GM18861 (cell line): ENCODE results near the gene MPPE1.

Source experiments
- ATAC-seq: cut with Tn5 transposase; IDR thresholded peaks from one replicate; pipeline ENCODE4 v1.9.1; 2021; ENCODE audit not compliant: unreplicated experiment

MPPE1 gene

DNA sequence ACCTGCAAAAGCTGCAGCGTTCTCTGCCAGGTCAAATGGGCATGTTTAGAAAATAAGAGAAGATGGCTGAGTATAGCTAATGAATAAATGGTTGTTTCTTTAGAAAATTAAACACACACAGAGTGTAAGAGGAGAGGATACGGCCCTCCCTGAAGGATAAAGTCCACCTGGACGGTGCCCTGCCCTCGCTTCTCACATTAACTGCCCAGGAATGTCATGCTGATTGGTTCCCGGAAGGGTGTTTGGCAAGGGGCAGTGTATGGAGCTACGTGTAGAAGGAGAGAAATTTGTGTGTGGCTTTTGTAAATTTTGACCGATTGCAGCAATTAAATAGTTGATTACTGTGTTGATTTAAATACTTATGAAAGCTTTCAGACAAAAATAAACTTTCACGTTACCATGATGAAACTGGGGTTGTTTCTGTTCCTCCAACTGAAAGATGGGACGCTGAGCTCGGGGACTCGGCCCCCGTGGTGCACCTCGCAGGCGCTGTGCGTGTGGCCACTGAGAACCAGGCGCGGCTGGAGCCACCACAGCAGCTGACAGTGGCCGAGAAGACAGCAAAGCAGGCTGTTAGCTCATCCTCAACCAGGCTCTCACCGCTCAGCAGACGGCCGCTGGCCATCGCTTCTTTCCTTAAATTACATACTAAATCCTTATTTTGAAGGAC, 22.7 kb downstream of the MPPE1 start:
- no peak for ATAC-seq

DNA sequence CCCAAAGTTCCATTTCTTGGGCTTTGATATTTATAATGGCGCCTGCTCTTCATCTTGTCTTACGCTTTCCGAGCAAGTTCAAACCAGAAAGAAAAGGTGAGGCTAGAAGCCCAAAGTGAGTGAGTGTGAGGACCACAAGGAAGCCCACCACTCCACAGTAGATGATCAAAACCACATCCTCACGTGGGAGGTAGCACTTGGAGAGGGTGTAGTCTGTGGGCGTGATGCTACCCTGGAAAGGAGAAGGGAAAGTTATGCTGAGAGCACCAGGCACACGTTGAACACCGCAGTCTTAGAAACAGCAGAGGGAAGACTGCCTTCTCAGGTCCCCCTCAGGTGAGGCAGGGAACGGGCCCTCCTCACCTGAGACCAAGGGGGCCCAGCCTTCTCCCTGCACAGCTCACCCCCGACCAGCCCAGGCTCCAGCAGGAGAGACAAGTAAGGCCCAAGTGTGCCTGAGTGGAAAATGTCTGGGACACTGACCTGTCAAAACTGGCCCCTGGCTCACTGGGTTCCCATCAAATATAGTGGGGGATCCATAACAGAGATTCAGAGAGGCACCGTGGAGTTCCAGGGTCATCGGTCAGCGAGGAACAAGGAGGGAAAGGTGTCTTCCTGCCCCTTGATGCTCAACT, 23.6 kb downstream of the MPPE1 start:
- ATAC-seq = no peak

DNA sequence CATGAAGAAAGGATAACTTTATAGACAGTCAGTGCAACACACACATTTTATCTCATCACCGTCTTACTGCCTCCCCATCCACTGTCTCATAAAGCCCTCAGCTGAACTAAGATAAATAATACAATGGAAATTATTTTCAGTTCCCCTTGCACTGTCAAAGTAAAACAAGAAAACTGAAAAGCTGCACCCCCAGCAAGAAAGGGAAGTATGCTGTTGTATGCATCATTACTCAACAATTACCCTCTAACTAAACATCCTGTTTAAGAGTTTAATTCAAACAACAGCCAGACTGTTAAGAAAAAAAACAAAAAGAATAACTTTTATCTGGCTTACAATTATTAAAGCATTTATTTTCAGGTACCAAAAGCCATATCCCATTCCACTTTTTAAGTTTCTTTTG, 25.0 kb downstream of the MPPE1 start:
- peak; percentile 91 for ATAC-seq

DNA sequence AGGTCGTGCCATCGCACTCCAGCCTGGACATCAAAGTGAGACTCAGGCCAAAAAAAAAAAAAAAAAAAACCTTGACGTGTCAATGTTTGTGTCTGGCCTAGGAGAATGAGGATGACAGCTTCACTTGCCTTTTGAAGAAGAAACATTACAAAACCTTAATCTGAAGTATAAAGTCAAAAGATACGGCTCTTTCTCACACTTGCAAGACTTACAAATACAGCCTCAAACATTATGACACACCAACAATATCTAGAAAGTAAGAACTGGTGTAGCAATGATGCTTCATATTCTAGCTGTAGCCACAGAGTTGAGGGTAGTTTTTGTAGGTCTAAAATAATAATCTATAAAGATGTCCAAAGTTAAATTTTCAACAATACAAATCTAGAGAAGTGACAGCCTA, 25.5 kb downstream of the MPPE1 start:
- ATAC-seq = no peak

DNA sequence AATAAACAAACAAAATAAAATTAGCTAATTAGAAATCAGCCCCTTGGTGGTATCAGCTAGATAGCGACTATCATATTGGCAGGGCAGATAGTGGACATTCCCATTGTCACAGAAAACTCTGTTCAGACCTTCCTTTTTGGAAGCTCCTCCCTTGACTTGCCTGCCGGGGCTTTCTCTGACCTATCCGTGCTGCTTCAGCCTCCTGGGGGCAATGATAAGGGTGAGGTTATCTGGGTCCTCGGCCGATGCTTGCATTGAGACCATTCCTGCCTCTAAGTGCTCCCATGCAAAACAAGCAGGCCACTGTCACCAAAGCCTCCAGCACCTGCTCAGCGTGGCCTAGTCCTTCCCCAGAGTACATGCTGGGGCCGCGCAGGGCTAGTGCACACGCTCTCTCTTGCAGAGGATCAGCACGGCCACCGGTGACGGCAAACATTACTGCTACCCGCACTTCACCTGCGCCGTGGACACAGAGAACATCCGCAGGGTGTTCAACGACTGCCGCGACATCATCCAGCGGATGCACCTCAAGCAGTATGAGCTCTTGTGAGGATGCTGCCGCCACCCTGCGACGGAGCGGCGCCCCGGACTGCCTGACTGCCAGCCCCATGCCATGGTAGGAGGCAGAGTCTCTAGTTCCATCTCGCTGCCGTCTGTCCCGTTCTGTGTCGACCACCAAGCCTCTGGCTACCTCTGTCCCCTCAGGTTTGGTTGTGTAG, 27.4 kb downstream of the MPPE1 start:
- ATAC-seq = no peak

DNA sequence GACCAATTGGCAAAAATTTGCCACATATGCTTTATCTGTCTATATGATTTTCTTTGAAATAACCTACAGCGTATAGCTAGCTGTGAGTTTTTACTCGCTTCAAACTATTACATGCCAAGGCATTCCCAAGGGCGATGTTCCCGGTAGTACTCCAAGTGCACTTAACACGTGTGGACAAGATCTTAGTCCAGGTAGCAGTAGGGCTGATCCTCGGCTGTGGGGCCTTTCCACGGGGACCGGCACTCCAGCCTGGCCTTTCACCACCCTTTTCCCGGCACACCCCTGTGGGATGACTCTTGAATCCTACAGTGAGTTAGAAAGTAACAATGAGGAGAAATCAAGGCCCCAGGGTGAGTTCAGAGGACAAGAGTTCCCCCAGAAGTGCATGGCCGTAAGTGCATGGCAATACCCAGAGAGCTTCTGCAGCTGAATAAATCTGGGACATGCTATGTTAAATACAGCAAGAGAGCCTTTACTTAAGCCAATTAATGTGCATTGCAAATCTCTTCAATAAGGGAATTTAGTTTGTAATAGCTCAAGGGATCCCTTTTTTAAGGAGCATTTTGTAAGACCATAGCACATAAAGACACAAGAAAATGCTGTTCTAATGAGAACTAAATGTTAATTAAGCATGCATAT, 30.5 kb downstream of the MPPE1 start:
- ATAC-seq = no peak

DNA sequence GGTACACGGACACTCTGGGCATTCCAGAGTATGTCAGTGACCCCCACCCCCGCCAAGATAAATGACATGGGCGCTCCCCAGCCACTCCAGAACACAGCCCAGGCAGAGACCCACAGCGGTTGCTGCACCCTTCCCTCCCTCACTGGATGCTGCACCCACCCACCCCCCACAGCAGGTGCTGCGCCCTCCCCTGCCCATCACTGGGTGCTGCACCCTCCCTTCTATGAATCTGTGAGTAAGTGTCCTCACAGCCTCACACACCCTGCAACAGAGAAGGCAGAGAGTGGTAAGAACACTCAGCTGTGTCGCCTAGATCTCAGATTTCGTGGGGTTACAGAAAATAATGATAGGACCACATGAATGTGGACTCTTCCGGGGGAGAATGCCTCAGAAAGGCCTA, 33.4 kb downstream of the MPPE1 start:
- ATAC-seq = no peak

DNA sequence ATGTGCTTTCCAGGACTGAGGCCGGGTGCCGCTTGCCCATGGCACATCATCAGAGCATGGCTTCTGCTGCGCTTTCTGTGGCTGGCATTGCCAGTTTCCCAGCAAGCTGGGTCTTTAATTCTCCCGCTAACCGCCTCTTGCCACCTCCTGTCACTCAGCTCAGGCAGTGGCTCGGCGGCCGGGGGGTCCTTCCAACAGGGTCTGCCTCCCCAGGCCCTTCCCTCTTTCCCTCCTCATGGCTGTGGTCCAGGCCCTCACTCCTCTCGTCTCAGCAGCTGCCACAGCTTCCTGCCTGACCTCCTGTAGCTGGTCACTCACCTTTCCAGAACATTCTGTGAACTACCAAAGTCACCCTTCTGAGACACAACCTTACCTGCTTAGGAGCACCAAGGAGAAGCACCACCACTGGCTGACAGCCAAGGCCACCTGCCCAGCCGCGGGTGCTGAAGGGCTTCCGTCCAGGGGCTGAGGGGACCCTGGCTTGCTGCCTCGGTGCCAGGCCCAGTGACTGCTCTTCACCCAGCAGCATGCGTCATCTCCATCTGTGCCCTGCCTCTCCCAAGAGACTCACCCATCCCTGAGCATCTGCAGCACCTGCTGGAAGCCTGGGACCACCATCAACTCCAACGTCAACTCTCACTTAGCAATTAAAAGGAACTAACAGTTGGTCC, 34.3 kb downstream of the MPPE1 start:
- no peak for ATAC-seq

DNA sequence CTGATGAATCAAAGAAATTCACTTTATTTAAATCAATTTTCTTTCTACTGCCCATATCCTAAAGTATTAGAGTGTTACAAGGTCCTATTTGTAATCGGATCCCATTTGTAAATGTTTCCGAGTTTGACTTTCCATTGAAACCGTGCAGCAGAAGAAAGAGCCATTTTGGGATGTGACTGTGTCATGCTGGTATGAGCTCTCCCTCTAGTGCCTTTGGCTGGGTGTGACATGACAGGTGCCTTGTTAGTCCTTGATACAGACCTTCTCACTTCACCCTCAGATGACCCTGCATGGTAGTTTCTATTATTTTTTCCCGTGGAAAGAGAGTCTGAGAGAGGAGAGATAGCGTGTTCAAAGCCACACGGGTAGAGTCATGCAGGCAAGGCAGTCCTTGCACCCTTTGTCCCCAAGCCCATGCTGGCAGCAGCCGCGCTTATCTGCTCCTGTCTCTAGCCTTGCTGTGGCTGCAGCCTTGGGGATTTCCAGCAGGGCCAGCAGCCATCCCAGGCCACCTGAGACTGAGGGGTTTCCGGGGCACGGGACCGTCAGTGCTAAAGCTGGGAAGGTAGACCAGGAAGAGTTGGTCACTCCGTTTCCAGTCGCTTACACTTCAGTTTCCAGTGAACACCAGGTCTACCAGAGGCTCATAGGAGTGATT, 35.5 kb downstream of the MPPE1 start:
- no peak for ATAC-seq

DNA sequence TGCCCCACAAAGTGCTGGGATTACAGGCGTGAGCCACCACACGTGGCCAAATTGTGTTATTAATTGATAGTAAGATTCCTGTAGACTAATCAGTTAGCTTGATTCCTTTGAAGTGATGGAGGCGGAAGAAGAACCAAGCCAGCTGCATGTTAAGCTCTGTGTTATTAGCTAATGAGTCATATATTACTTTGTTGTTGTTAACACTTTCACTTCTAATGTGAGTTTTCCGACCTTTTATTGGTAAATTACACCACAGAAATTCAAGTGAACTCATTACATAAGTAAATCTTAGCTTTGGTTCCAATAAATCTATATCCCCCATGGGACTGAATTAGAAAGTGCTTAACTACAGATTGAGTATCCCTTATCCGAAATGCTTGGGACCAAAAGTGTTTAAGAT, 36.6 kb downstream of the MPPE1 start:
- ATAC-seq = no peak

DNA sequence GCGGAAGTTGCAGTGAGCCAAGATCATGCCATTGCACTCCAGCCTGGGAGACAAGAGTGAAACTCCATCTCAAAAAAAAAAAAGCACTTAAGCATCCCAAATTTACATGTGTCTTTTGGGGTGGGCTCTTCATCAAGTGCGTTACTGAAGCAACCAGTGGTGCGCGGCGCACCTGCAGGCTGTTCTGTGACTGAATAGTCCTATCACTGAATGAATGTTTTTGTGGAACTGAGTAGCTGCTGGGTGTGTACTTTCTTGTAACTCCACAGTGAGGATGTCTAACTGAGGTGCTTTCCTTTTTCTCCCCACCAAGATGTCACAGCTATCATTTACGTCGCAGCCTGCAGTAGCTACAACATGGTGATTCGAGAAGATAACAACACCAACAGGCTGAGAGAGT, 39.9 kb downstream of the MPPE1 start:
- ATAC-seq = no peak

DNA sequence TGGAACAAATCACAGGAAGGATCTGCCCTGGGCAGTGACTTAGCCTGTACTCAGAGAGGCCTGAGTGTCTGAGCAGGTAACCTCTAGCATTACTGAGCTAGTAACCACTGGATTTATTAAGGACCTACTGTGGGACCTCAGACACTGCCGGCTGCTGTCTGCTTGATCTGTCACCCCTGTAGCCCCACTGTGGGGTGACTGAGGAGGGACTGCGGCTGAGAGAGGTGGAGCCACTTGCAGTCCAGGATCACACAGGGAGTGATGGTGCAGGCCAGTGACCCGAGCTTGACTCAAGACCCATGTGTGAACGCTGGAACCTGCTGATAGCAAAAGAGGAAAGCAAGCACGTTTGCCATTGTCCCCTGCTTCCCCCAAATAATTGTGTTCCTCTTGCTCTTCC, 41.4 kb downstream of the MPPE1 start:
- ATAC-seq = no peak

DNA sequence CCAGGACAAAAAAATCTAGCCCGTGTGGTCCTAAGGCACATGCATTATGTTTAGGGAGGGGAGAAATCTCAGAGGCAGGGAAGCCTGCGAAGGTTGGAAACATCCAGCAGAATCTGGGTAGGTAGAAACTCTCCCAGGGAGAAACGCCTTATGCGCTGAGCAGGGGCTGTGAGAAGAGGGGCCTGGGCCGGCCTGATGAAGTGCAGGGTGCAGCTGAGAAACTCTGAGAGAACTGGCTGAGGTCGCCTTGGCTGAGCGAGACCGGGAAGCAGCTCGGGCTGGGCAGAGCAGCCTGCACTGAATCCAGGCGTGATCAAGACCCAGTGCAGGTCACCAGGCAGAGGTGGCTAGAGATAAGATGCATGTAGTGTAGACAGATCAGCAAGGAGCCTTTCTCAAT, 41.8 kb downstream of the MPPE1 start:
- ATAC-seq = no peak

DNA sequence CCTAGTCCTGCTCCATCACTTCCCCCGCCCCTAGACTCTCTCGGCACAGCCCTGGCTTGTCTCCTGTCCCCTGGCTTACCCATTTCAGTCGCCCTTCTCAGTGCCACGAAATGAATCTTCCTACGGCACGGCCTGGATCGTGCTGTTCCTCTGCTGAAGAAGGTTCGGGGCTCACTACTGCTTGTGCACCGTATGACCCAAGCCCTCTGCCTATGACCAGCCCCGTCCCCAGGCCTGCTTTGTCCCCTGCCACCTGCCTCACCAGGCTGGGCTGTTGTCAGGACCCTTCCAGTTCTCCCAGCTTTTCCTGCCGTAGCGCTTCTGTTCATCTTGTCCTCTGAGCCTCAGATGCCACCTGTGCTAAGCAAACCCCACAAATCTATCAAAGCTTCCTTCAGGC, 43.0 kb downstream of the MPPE1 start:
- ATAC-seq = no peak

DNA sequence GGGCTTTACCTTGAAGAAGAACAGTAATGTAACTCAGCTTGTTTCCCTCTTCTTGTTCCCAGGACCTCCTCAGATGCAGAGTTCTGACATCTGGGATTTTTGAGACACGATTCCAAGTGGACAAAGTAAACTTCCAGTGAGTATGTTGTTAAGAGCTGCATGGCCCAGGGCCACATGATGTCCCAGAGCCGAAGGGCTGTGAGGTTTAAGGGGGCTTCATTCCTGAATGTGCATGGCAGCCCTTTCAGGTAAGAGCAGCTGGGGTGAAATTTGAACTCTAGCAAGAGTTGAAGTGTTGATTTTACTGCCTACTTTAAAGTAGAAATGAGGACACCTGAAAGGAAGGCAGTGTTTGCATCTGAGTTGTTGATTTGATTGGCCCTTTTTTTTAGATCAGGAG, 43.6 kb downstream of the MPPE1 start:
- ATAC-seq = no peak

DNA sequence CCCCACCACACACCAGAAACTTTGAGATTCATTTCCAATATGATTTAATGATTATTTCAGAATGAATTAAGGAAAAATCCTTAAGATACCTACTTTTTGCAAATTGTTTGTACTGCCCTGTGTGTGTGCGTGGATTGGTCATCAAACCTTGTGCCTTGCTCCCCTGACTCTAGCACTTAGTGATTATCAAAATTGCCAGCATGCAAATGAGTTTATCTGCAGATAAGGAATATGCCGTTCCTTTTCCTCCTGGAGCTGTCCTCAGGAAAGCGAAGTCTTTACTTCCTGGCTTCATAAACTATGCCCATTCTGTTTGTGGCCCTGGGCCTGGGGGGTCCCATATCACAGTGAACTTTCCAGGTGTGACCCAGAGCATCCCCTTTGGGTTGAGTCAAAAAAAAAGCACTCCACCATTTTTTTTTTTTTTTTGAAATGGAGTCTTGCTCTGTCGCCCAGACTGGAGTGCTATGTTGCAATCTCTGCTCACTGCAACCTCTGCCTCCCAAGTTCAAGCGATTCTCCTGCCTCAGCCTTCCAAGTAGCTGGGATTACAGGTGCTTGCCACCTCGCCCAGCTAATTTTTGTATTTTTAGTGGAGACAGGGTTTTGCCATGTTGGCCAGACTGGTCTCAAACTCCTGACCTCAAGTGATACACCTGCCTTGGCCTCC, 45.5 kb downstream of the MPPE1 start:
- ATAC-seq = no peak

DNA sequence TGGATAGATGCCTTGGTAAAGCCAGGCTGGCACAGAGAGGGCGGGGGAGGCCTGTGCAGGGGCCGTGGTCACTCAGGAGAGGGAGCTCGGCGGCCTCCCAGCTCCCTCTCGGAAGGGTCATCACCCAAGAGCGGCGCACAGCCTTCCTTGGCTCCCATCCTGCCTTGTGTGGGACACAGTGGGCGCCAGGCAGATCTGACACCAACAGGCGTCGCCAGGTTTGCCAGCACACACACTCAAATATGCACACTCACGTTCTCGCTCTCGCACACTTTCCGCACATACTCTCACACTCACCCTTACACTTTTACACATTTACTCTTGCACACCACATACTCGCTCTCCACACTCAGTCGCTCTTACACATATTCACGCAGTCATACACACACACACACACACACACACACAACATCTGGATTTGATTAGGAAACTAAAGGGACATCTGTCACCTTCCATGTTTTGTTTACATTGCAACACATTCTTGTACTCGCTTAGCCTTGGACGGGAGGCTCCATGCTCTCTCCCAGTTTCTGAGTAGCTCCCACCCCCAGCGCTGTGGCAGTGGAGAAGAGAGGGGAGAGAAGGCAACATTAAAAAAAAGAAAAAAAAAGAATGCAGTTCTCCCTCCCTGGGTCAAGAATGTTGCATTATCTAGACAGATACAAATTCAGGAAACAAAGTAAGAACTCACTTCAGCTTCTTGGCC, 46.4 kb downstream of the MPPE1 start:
- ATAC-seq = no peak

DNA sequence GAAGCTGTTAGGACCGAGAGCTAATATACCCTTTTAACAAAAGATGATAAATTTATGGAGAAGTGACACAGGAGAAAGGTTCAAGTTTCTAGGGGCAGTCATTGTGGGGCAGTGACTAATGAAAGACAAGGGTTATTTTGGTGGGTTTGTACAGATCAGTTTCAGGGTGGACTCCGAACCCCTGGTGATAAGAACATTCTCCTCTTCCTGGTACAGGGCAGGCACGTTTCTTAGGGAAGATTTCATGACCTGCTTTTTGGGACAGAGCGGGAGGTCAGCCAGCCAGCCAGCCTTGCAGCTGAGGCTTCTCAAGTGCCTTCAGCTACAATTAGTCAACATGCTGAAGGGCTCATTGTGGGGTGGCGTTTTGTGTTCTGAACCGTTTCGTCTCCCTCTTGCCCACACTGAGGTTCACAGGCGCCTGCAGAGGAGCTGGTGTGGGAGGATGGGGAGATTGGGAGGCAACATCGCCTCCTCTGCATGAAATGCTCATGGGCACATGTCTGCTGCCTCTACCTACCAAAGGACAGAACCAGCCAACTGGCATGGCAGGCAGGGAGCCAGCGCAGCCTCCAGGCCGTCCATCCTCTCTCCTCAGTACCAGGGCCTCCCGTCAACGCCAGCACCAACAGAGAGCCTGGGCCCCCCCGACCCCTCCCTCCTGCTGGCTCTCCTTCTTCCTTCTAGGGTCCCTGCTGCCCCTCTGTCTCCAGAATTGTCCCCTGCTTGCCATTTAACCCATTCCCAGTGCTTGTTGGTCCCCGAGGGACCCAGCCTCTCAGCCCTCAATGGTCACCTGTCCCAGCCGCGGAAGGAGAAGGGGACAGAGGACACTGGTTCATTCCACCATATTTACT, 47.3 kb downstream of the MPPE1 start:
- ATAC-seq = no peak

DNA sequence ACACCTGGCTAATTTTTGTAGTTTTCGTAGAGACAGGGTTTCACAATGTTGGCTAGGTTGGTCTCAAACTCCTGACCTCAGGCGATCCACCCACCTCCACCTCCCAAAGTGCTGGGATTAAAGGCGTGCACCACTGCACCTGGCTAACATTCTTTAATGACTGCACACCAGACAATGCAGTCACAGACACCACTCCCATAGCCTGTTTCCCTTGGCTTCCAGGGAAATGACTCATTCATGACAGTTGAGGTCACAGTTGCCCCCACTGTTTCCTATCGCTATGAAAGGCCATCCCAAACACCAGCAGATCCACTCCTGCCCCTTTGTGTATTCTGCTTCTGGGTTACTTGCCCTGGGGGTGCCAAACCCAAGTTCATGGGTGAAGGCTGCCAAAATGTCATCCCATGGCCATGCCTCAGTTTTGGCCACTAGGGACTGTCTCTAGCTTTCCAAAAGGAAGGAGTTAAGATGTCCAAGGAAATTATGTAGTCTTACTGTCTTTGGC, 48.2 kb downstream of the MPPE1 start:
- no peak for ATAC-seq
